ENCODE data around the gene DNAJC5. TPM values are rescaled to one million over a fixed set of nuclear protein-coding genes. Genes with fewer than 3 reads are reported as not detected.

Gene DNAJC5
- polyA plus RNA-seq, 1 donor (not counting 4 experiments of a cell fraction or from before 2014, with no cell fraction given): 43.7 TPM

- FAIRE-seq: no peak
Measured at GRCh38 chr20:63860325-63861051, 34.4 kb upstream of the DNAJC5 start.

GRCh38 chr20:63861365-63861934 lies 33.5 kb upstream of the DNAJC5 start, which contains the start of gene ABHD16B:
Gene ABHD16B (plus strand): TSS chr20:63861498. CDS start chr20:63861541, 43 bp downstream.
- DNase-seq (ENCODE audit: low read depth, low spot score) (no peak), FAIRE-seq (no peak)
- H3K4me3 ChIP-seq (ENCODE audit: control insufficient read depth in 2 of 3, extremely low read depth in 1 of 3, insufficient read depth in 2 of 3, low read depth in 1 of 3, low read length in 3 of 3): no peak within 1 kb of the TSS
- H4K20me1 ChIP-seq (ENCODE audit: control insufficient read depth, extremely low read depth, insufficient read depth, low read length): peaks cover 6% of the 10 kb centered on the region
- TF ChIP-seq EZH2 (IDR thresholded peaks at IDR 0.05; ENCODE audit: low read length) (no peak), CTCF (optimal IDR thresholded peaks at IDR 0.05 in 1 of 3, IDR thresholded peaks at IDR 0.05 in 1 of 3, conservative IDR thresholded peaks at IDR 0.05 in 1 of 3; ENCODE audit: extremely low read depth in 1 of 3, insufficient read depth in 2 of 3, low read length in 3 of 3) (no peak)
- no peak within 1 kb of the TSS for H3K4me2 ChIP-seq (ENCODE audit: control insufficient read depth, extremely low read depth, insufficient read depth, low read depth, low read length)
- H3K36me3 ChIP-seq (ENCODE audit: control insufficient read depth in 2 of 2, extremely low read depth in 1 of 2, insufficient read depth in 2 of 2, low read length in 2 of 2): peaks cover 5 to 19% of the 10 kb centered on the region in 2 experiments
- H3K27me3 ChIP-seq (ENCODE audit: control insufficient read depth, extremely low read depth, insufficient read depth, low read length): peaks cover 12% of the 10 kb centered on the region
- no peak within 1 kb of the TSS for H2AFZ ChIP-seq (ENCODE audit: control insufficient read depth, low read length)
- no peaks in the 10 kb centered on the region for H3K9me1 ChIP-seq (ENCODE audit: control insufficient read depth, extremely low read depth, insufficient read depth, low read length)
- dilution Hi-C loops (cut with MboI; ENCODE audit: extremely low pct_ligation_motif_present, low sequenced_read_pairs): no loop called here
- H3K9me3 ChIP-seq (ENCODE audit: control insufficient read depth, low read depth, low read length): no peaks in the 10 kb centered on the region
- H3K9ac ChIP-seq (ENCODE audit: control insufficient read depth, extremely low read depth, insufficient read depth, low read length): no peak within 1 kb of the TSS
- peaks cover 29% of the 10 kb centered on the region for H3K79me2 ChIP-seq (ENCODE audit: control insufficient read depth, insufficient read depth, low read length)
- H3K4me1 ChIP-seq (ENCODE audit: control insufficient read depth, extremely low read depth, insufficient read depth, low read length): peaks cover 9% of the 10 kb centered on the region
- no peak within 1 kb of the TSS for H3K27ac ChIP-seq (ENCODE audit: control insufficient read depth, insufficient read depth, low read length)

More at GRCh38 chr20:63860325-63861051, 34.4 kb upstream of the DNAJC5 start:
- Histone ChIP-seq H3K4me1 (ENCODE audit: control insufficient read depth, extremely low read depth, insufficient read depth, low read length) (peaks cover 9% of the 10 kb centered on the region), H3K4me2 (ENCODE audit: control insufficient read depth, extremely low read depth, insufficient read depth, low read depth, low read length) (no peak overlapping the region), H4K20me1 (ENCODE audit: control insufficient read depth, extremely low read depth, insufficient read depth, low read length) (peaks cover 6% of the 10 kb centered on the region), H2AFZ (ENCODE audit: control insufficient read depth, low read length) (no peak overlapping the region), H3K4me3 (ENCODE audit: control insufficient read depth in 2 of 3, extremely low read depth in 1 of 3, insufficient read depth in 2 of 3, low read depth in 1 of 3, low read length in 3 of 3) (no peak overlapping the region), H3K9ac (ENCODE audit: control insufficient read depth, extremely low read depth, insufficient read depth, low read length) (no peak overlapping the region), H3K27ac (ENCODE audit: control insufficient read depth, insufficient read depth, low read length) (no peak overlapping the region), H3K9me3 (ENCODE audit: control insufficient read depth, low read depth, low read length) (no peaks in the 10 kb centered on the region), H3K79me2 (ENCODE audit: control insufficient read depth, insufficient read depth, low read length) (peaks cover 19% of the 10 kb centered on the region), H3K36me3 (ENCODE audit: control insufficient read depth in 2 of 2, extremely low read depth in 1 of 2, insufficient read depth in 2 of 2, low read length in 2 of 2) (peaks cover 5 to 19% of the 10 kb centered on the region in 2 experiments), H3K27me3 (ENCODE audit: control insufficient read depth, extremely low read depth, insufficient read depth, low read length) (peaks cover 21% of the 10 kb centered on the region), H3K9me1 (ENCODE audit: control insufficient read depth, extremely low read depth, insufficient read depth, low read length) (no peaks in the 10 kb centered on the region)
- dilution Hi-C loops (cut with MboI; ENCODE audit: extremely low pct_ligation_motif_present, low sequenced_read_pairs): no loop called here
- TF ChIP-seq CTCF (optimal IDR thresholded peaks at IDR 0.05 in 1 of 3, IDR thresholded peaks at IDR 0.05 in 1 of 3, conservative IDR thresholded peaks at IDR 0.05 in 1 of 3; ENCODE audit: extremely low read depth in 1 of 3, insufficient read depth in 2 of 3, low read length in 3 of 3): no peak
- no peak for TF ChIP-seq EZH2 (IDR thresholded peaks at IDR 0.05; ENCODE audit: low read length)
- DNase-seq (ENCODE audit: low read depth, low spot score): no peak
